Astrocyte of the cerebellum (primary cell): Measurements from ENCODE around the gene PRKAR1A.
"Not testable (repeated sequence)": the region's sequence is repeated elsewhere in the genome, so short reads cannot be mapped to it uniquely, and the experiment has no call there.

Experiments
- DNase-seq: peaks from one replicate; pipeline ENCODE4 v3.0.0-alpha.2; 2011; ENCODE audit warnings: low read depth
- H3K4me3 ChIP-seq: 2 replicates; pipeline ENCODE4 v1.5.1; 2011; ENCODE audit warnings: mild to moderate bottlenecking, low read depth, low read length, moderate library complexity
- CTCF ChIP-seq: IDR thresholded peaks from 2 replicates; pipeline ENCODE4 v1.5.1; 2012; ENCODE audit warnings: low read length, low read depth, moderate library complexity, mild to moderate bottlenecking; ENCODE audit errors: missing control alignments
- in situ Hi-C: cut with HindIII; loops from 2 replicates; pipeline ENCODE4 v1.10.0; 2017; ENCODE audit warnings: low sequenced_read_pairs

PRKAR1A gene

DNA sequence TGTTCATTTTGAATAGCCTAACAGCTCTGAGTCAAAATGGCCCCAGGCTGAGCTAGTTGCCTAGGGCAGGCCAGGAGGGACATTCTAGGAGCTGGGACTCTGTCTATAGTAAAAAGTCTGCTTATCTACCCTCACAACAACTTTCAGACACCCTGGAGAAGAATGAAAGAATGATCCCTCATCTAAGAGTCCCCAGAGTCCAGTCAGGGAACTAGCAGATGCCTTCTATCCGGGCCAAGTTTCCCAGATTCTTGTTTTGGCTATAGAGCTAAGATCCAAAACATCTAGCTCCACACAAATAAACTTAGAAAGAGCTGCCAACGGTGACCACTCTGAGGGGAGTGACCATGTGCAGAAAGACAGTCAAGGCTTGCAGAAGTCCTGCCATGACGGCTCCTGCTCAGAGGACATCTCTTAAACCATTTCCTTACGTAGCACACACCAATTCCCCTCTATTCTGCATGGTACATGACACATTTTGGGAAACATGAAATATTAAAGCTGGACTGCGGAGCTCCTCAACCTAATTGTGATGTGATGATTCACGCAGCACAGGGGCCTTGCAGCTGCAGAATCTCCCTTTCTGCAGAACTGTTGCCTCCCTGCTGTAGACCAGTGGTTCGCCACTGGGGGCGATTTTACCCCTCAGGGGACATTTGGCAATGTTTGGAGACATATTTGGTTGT, 64.7 kb downstream of the PRKAR1A start:
- no peak for TF ChIP-seq CTCF
- no peak for DNase-seq
- in situ Hi-C loops: no loop called here
- no peak overlapping the region for H3K4me3 ChIP-seq

- DNase-seq: no peak
- no peak overlapping the region for H3K4me3 ChIP-seq
- in situ Hi-C loops: no loop called here
- TF ChIP-seq CTCF: no peak
Observed at GRCh38 chr17:68577497-68577821, 65.2 kb downstream of the PRKAR1A start.

DNA sequence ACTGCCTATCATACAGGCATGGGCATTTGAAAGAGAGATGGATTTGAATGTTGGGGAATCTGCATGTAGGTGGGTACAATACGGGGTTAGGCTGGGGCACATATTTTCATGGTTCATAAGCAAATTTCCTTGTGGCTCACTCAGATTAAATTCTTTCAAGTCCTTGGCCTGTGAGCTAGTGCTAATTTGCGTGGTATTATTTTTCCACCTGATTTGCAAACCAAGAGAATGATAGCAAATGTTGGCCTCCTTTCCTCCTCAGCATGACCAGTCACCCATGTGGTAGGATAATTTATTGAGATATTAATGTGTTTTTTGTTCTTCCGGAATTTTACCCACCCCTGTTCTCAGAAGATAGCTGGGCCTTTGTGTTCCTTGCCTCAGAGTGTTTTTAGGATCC, 66.0 kb downstream of the PRKAR1A start:
- in situ Hi-C loops: no loop called here
- TF ChIP-seq CTCF: no peak

DNA sequence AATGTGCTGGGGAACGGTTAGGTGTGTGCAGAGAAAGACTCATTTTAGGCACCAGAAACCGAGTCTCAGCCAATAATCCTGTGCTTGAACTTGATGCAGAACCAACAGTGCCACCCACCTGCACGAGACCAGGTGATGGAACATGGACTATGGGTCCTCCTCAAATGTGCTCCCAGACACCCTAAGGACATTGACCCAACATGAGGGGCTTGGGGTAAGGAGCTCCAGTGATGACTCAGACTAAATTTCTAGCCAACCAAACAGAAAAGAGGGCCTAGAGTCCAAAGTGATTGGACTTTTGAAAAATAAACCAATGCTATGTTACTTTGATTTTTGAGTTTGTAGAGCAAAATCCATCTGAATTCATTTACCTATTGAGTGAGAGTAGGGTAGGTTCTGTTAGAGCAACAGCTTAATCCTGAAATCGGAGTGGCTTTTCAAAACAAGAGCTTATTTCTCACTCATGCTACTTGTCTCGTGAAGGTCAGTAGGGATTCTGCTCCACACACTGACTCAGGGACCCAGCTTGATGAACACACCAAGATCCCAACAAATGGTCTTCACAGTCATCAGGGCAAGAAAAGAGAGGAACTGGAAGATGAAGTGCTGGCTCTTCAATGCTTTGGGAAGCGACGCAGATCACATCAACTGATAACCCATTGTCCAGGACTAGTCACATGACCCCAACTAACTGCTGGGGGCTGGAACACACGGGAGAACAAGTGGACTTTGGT, 67.1 kb downstream of the PRKAR1A start:
- in situ Hi-C loops: no loop called here
- H3K4me3 ChIP-seq: no peak overlapping the region
- no peak for TF ChIP-seq CTCF
- no peak for DNase-seq

More for the DNA sequence above, 66.0 kb downstream of the PRKAR1A start:
- H3K4me3 ChIP-seq: no peak overlapping the region
- no peak for DNase-seq

- no peak for TF ChIP-seq CTCF
- no peak for DNase-seq
Observed at GRCh38 chr17:68580236-68580770, 68.1 kb downstream of the PRKAR1A start.

DNA sequence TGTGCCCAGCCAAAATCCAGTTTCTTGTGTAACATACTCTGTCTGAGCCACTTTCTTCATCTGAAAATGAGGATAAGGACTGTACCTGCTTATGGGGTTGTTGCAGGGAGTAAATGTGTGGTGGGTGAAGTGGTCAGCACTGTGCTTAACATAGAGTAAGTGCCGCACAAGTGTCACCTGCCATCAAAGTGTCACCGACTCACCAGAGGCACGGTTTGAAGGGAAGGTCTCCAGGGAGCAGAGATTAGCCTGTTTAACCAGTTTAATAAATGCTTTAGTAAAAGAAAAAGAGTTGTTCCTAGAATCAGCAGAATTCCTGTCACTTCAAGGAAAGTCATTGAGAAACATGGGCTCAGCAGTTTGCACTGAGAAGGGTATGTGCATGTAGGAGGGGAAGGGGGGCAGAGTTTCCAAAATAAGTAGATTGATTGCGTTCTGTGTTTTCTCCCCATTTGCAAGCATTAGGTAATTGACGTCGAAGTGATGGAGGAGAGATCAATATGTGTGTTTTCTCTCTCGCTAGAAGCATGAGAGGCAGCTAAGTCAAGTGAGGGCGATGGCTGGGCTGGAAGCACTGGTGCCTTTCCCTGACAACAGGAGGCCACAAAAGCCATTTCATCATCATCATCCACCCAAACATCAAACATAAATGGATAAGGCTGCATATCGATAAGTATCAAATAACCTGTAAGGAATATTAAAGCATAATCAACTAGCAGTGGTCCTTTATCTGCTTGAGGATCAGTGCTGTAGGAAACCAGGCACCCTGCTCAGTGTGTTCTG, 69.8 kb downstream of the PRKAR1A start:
- in situ Hi-C loops: no loop called here
- H3K4me3 ChIP-seq: no peak overlapping the region
- DNase-seq: no peak
- no peak for TF ChIP-seq CTCF

More at GRCh38 chr17:68580236-68580770, 68.1 kb downstream of the PRKAR1A start:
- no peak overlapping the region for H3K4me3 ChIP-seq
- in situ Hi-C loops: no loop called here

GRCh38 chr17:68582867-68583266, 70.6 kb downstream of the PRKAR1A start:
- DNase-seq, H3K4me3 ChIP-seq, in situ Hi-C loops: not testable (repeated sequence)
